Right kidney (tissue), 9 donors: Measurements from ENCODE around the gene SLC27A5.

Experiments used
- DNase-seq: peaks from one replicate; pipeline ENCODE4 v3.0.0-alpha.2; 2016
- long read RNA-seq, 8 donors: transcript quantifications; one replicate each; lab custom pipeline, GENCODE V29; 2026

The SLC27A5 gene
- long read RNA-seq, donor 1, full-length matches to known transcripts = 15 of 15 reads
- long read RNA-seq, donor 1, partial matches to known transcripts = 0 of 15 reads
- long read RNA-seq, donor 1, other reads (novel, unspliced or antisense) = 0 of 15 reads
- long read RNA-seq, donor 2, full-length matches to known transcripts = 7 of 7 reads
- long read RNA-seq, donor 2, partial matches to known transcripts = 0 of 7 reads
- long read RNA-seq, donor 2, other reads (novel, unspliced or antisense) = 0 of 7 reads
- long read RNA-seq, donor 3, full-length matches to known transcripts = 8 of 29 reads
- long read RNA-seq, donor 3, partial matches to known transcripts = 21 of 29 reads
- long read RNA-seq, donor 3, other reads (novel, unspliced or antisense) = 0 of 29 reads
- long read RNA-seq, donor 4, full-length matches to known transcripts = 7 of 13 reads
- long read RNA-seq, donor 4, partial matches to known transcripts = 6 of 13 reads
- long read RNA-seq, donor 4, other reads (novel, unspliced or antisense) = 0 of 13 reads
- long read RNA-seq, donor 5, full-length matches to known transcripts = 14 of 14 reads
- long read RNA-seq, donor 5, partial matches to known transcripts = 0 of 14 reads
- long read RNA-seq, donor 5, other reads (novel, unspliced or antisense) = 0 of 14 reads
- long read RNA-seq, donor 6, full-length matches to known transcripts = 10 of 10 reads
- long read RNA-seq, donor 6, partial matches to known transcripts = 0 of 10 reads
- long read RNA-seq, donor 6, other reads (novel, unspliced or antisense) = 0 of 10 reads
- long read RNA-seq, donor 7, full-length matches to known transcripts = 11 of 11 reads
- long read RNA-seq, donor 7, partial matches to known transcripts = 0 of 11 reads
- long read RNA-seq, donor 7, other reads (novel, unspliced or antisense) = 0 of 11 reads
- long read RNA-seq, donor 8, full-length matches to known transcripts = 12 of 12 reads
- long read RNA-seq, donor 8, partial matches to known transcripts = 0 of 12 reads
- long read RNA-seq, donor 8, other reads (novel, unspliced or antisense) = 0 of 12 reads

- no peak for DNase-seq
Measured at GRCh38 chr19:58511353-58512208, at the start of gene SLC27A5. TSS of gene SLC27A5 (minus strand) at chr19:58511992. CDS start at chr19:58511955, 37 bp downstream.

GRCh38 chr19:58560921-58561320, 49.1 kb upstream of the SLC27A5 start:
- DNase-seq = no peak

- DNase-seq = no peak
Measured at GRCh38 chr19:58560007-58560887, 48.5 kb upstream of the SLC27A5 start.

DNA sequence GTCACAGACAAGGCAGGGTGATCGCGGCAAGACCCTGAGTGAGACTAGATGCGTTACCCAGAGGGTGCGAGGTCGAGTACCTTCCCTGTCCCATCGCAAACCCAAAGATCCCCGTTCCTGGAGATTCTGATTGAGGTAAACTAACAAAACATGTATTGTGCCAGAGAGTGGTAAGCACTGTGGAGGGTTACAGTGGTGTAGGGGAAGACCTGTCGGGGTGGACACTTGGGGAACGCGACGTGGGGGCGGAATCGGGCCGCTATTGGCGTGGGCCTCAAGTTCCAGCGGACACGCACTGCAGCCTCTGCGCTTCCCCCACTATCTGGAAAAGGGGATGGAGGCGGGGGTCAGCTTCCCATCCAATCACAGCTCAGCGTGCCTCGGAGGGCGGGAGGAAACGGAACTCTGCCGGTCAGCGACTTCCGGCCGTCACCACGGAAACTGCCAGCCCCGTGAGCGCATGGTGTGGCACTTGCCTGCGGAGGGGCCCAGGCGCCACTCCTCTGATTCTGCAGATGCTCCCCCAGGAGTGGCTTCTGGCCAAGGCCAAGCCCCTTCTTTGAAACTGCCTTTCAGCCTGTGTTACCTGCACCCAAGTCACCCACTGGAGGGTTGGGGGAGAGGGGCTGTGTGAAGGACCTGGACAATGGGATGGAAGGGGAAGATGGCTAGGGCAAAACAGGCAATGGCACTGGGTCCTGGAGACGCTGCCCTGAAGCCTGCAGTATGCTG, 47.6 kb upstream of the SLC27A5 start:
- DNase-seq = peak; percentile 93

DNA sequence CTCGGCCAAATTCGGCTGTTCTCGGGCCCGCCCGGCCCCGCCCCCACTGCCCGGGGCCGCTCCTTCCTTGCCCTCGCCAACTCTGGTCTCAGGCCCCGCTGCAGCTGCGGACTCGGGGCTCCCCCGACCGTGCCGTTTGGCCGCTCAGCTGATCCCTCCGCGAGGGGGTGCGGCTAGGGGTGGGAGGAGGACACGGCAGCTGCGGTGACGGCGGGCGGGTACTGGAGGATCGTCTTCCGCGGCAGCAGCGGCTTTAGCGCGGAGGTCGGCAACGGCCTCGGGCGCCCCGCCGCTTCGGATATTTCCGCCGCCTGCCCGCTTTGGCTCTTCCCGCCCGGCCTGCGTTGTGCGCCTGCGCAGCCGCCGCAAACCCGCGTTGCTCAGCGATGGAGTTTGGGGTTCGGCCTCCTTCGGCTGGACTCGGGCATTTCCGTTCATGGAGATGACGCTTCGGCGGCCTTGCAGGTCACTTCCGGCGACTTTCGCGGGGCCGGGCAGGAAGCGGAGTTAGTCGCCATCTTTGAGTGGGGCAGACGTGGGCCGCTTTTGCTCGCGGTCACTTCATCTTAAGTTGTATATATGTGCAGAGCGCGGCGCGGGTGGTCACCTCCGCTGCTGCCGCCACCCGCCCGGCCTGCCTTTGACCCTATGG, 47.0 kb upstream of the SLC27A5 start:
- DNase-seq = peak; percentile 99

DNA sequence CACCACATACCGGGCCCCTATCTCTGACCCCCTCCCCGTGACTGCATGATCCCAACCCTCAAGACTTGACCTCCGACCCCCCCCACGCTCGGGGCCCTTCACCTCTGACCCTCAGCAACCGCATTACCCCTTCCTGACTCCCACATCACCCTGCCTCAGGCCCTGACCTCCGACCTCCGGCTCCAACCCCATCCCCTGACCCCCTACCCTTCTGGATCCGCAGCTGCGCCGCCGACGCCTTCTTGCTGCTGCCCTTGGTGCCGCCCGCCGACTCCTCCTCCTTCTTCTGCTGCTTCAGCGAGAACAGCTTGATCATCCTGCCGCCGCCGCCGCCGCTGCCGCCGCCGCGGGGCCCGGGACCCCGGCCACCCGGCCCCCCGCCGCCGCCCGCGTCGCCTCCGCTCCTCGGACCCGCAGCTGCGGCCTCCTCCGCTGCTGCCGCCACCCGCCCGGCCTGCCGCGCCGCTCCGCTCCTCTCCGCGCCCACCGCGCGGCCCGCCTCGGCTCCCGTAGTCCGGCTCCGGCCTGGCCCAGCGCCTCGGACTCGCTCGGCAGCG, 46.4 kb upstream of the SLC27A5 start, which contains the start of gene UBE2M:
Gene UBE2M, minus strand, starts transcription at position 546 of the 557 bp plus-strand sequence. Its CDS starts 230 bp downstream, at position 316.
- no peak for DNase-seq

GRCh38 chr19:58557221-58558065, 45.7 kb upstream of the SLC27A5 start:
- no peak for DNase-seq

DNA sequence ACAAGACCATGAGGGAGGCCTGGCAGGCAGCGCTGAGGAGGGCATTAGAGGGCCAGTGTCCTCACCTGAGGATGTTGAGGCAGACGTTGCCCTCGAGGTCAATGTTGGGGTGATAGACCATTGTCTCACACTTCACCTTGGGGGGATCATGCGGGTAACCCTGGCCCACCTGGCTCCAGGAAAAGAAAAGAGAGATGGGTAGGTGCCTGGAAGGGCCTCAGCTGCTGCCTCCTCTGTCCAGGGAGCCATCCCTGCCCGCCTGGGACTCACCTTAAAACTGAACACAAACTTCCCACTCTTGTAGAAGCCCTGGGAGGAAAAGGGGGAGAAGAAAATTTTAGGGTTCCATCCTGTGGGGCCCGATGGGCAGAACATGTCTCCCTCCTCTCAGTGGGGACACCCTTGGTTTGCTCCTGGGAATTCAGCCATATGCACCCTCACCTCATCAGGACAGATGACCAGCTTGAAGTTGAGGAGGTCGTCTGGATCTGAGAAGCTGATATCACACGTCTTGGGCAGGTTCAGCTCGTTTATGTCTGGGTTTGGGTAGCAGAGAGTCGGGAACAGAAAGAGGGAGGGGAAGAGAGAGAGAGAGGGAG, 44.9 kb upstream of the SLC27A5 start:
- DNase-seq = no peak

GRCh38 chr19:58555920-58556621, 44.3 kb upstream of the SLC27A5 start:
- no peak for DNase-seq

- DNase-seq = no peak
Measured at GRCh38 chr19:58555369-58555885, 43.6 kb upstream of the SLC27A5 start.

GRCh38 chr19:58554494-58555368, 42.9 kb upstream of the SLC27A5 start, which contains the start of gene CHMP2A:
TSS of gene CHMP2A (minus strand) at chr19:58555105. CDS start at chr19:58554212, 893 bp downstream.
- peak; percentile 90 for DNase-seq

DNA sequence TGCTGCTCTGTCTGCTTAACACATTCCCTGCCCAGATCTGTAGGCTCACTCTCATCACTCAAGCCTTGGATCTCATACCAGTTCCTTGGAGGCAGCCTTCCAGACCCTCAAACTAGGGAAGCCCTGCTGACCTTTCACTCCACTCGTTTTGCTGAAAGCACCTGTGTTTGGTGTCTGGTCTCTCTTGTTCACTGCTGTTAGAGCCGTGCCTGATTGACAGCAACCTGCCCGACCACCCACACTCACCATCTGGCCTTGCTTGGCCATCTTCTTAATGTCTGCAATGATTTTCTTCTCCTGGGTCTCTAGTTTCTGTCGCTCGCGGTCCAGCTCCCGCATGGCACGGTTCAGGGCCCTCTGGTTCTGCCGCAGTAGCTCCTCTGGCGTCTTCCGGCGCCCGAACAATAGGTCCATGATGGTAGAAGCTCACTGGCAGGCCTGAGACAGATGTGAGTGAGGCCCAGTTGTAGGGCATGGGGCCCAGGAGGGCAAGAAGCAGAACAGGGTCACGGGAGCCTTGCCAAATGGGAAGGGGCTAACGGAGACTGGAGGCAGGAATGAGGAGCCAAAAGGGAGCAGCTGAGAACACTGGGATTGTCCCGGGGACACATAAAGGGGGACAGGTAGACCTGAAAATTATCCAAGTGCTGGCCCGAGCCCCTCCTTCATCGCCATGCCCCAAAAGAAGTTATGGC, 42.2 kb upstream of the SLC27A5 start:
- DNase-seq = no peak

DNA sequence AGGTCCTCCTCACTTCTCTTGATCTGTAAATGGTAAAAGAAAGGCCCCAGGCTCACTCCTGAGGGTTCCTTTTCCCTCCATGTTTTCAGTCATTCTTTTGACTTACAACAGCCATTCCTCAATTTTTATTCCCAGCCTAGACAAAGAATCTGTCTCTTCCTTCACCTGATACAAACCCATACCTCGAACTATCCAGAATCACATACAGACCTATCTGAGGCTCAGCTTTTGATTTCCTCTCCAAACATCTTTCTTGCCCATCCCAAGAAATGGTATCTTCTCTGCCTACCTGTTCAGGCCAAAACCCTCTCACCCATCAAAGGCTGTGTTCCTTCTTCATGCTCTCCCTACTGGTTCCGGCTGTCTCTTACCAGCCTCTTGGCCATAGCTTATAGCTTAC, 40.9 kb upstream of the SLC27A5 start:
- no peak for DNase-seq

DNA sequence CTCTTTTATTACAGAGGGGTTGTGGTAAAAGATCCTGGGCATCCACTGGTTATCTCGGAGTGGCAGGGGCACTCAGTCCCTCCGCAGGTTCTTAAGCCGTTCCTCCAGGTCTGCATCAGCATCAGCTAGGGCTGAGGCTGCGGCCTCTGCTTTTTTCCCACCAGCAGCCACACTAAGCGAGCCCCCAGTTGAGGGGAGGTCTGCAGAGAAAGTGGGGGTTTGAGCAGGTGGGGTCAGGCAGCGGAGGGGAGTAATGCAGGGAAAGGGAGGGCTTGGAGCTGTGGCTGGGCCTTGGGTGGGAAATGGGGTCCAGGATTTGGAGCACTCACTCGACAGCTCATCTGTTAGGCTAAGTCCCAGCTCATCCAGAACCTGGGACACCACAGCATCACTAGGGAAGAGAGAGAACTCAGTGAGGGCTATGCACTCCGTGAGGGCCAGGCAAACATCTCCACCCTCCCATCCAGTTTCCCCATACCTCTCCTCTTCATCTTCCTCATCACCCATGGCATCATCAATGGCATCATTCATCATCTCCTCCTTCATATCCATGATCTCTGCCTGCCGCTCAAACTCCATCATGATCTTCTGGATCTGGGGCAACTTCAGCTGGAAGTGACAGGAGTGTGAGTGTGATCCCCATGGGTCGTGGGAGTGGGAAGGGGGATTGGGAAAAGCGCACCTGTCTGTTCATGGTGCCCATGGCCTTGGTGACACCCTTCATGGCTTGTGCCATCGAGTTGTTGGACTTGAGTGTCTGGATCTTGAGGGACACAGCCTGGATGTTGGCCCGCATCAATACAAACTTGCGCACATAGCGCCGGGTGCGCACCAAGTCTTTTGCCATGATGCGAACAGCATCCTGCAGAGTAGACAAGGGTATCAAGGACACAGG, 40.0 kb upstream of the SLC27A5 start:
- no peak for DNase-seq
